Erythroblast (primary cell): ENCODE results near the gene TBX10.

Source experiments
- GATA1 ChIP-seq: IDR thresholded peaks from 2 replicates; pipeline ENCODE4 v1.6.1; 2011; ENCODE audit warnings: low read depth, mild to moderate bottlenecking, control low read depth, low read length, moderate library complexity
- POLR2A ChIP-seq: IDR thresholded peaks from 2 replicates; pipeline ENCODE4 v1.6.1; 2011; ENCODE audit warnings: mild to moderate bottlenecking, low read length

DNA sequence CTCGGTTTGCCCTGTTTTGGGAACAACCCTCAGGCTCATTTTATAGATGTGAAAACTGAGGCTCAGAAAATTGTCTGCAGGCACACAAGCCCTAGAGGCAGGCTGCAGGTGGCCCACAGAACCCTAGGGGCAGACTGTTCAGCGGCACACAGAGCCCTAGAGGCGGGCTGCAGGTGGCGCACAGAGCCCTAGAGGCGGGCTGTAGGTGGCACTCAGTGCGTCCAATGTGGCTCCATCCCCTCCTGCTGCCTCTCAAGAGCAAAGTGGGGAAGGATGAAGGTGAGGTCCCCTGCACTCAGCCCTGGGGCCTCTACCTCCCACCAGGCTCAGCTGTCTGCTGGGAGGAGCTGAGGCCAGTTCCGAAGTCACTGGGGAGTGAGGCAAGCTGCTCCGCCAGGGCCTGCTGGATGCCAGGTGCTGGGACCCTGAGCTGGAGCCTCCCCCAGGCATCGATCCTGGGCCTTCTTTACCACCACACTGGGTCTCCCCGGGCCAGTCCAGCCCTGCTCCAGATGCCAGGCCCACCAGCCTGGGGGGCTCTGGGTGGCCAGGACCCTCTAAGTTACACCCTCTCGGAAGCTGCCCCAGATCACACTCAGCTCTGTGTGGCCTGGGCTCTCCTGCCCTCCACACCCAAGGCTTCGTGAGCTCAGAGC is 8.7 kb upstream of the TBX10 start:
- TF ChIP-seq POLR2A (no peak), GATA1 (no peak)
